ENCODE data around the gene PSMD11.
"Not testable (repeated sequence)": the region's sequence is repeated elsewhere in the genome, so short reads cannot be mapped to it uniquely, and the experiment has no call there.

The PSMD11 gene

DNA sequence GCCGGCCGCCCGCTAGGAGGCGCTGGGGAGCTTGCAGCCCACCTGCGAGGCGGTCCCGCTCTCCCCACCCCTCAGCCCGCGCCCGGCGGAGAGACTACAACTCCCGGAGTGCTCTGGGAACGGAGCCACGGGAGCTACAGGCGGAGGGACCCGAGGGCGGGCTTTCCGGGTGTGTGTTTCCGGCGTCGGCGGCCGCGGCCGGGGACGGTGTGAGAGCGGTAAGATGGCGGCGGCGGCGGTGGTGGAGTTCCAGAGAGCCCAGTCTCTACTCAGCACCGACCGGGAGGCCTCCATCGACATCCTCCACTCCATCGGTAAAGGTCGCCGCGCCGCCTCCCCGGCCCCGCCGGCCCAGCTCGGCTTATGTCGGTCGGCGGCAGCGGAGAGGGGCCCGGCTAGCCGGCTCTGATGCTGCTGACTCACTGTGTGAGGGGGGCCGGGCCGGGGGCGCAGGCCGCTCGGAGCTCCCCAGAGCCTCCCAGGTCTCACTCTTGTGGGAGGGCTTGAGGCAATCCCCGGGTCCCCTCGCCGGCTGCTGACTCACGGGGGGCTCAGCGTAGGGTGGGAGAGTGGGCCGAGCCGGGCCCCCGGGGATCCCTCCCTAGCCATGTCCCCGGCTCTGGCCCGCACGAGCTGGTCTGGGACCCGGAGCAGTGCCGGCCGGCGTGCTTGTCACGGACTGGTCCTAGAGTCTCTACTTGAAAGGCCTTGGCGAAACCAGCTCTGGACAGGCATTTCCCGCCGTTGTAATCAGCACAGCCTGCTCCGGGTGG, at the start of gene PSMD11:
Gene PSMD11, plus strand, starts transcription at position 210 of the 773 bp plus-strand sequence. Its CDS starts 14 bp downstream, at position 224.
- DNase-seq = peak; percentile 93 to 99 (median 98)
- intact Hi-C loops (cut with DNase I) = loop anchor here (10.0 kb wide), 2 partner anchors 90 to 190 kb away; partner anchors contain the start of gene ZNF207

- no peak for DNase-seq
- intact Hi-C loops (cut with DNase I) = no loop called here
Measured at GRCh38 chr17:32396343-32396742, 48.0 kb upstream of the PSMD11 start.

DNA sequence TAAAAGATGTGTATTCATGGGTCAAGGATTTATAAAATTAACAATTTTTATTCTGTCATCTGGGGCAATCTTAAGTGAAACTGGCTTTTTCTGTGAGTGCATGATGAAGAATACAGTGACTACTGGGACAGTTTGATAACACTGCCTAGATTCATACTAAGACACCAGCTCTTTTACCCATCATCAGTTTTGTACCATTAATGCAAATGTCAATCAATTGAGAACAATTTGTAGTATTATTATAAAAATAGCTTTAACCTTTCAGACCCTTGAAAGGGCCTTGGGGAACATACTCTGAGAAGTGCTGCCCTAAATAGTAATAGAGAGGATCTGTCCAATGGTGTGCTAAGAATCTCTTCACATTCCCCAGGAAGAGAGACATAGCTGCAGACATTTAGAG, 45.4 kb upstream of the PSMD11 start:
- no peak for DNase-seq
- intact Hi-C loops (cut with DNase I) = no loop called here

- DNase-seq; intact Hi-C loops (cut with DNase I): not testable (repeated sequence)
Measured at GRCh38 chr17:32410085-32410484, 34.2 kb upstream of the PSMD11 start.

- DNase-seq = no peak
- intact Hi-C loops (cut with DNase I) = no loop called here
Measured at GRCh38 chr17:32426894-32427293, 17.4 kb upstream of the PSMD11 start.

DNA sequence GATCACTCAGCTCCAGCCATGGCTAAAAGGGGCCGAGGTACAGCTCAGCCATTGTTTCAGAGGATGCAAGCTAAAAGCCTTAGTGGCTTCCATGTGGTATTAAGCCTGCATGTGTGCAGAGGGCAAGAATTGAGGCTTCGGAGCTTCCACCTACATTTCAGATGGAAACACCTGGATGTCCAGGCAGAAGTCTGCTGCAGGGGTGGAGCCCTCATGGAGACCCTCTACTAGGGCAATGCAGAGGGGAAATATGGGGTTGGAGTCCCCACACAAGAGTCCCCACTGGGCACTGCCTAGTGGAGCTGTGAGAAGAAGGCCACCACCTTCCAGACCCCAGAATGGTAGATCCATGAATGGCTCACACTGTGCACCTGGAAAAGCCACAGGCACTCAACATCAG, 14.7 kb upstream of the PSMD11 start:
- no peak for DNase-seq
- intact Hi-C loops (cut with DNase I) = no loop called here

DNA sequence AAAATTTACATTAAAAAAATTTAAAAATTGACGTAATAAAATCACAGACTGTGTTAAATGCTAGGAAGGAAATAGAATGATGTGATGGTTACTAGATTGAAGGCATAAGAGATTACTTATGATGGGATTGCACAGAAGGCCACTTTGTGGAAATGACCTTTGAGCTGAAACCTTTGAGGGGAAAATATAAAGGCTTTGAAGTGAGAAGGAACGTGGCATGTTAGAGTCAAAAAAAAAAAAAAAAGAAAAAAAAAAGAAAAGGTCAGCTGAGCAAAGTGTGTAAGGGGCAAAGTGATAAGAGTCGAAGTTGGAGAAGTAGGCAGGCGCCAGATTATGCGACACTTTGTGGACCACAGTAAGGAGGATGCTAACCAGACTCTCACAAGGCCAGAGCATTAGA, 3.6 kb upstream of the PSMD11 start:
- DNase-seq = no peak
- intact Hi-C loops (cut with DNase I) = loop anchor here (10.0 kb wide), 2 partner anchors 86 to 186 kb away; partner anchors contain the start of gene ZNF207

GRCh38 chr17:32441886-32442285, 2.4 kb upstream of the PSMD11 start:
- intact Hi-C loops (cut with DNase I) = loop anchor here (10.0 kb wide), 2 partner anchors 87 to 187 kb away; partner anchors contain the start of gene ZNF207
- DNase-seq = no peak

DNA sequence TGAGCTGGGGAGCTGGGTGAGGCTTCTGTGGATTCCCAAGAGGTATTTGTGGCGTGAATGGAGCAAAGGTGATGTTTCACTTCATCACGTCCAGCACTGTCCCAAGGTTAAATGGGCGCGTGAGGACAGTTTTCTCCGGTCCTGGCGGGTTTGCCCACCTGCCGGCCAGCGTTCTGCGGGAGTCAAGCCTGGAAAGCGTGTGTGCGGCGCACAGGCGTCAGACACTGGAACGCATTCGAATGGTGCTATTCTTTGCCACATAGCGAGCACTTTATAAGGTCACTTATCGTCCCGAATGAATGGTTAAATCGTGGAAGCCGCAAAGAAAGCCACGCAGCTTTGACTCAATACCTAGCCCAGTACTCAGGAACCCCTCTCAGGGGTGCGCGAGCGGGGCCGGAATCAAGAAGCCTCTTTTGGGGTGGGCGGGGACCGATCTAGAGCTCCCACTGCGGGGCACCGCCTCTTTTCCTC, 446 bp upstream of the PSMD11 start:
- DNase-seq = peak in 4 of 42 donors; percentile 3 to 15 (median 10)
- intact Hi-C loops (cut with DNase I) = loop anchor here (10.0 kb wide), 2 partner anchors 89 to 189 kb away; partner anchors contain the start of gene ZNF207

DNA sequence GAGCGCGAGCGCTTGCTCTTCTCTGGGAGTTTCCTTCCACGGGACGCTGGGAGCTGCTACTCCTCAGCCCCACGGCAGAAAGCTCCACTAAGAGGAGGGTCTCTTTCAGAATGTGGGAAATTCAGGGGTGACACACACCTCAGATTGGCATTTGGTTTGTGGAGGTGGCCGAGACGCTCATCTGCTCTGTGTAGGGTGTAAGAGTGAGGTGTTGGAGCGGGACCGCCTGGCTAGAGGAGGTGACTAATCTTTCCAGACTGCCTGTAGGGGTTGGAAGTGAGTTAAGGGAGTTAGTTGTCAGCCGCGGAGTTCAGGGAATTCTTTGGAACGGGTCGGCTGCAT, 735 bp downstream of the PSMD11 start:
- DNase-seq = peak in 29 of 42 donors; percentile 13 to 71 (median 43)
- intact Hi-C loops (cut with DNase I) = loop anchor here (10.0 kb wide), 2 partner anchors 90 to 190 kb away; partner anchors contain the start of gene ZNF207

GRCh38 chr17:32445497-32445896, 1.2 kb downstream of the PSMD11 start:
- DNase-seq = no peak
- intact Hi-C loops (cut with DNase I) = loop anchor here (10.0 kb wide), 2 partner anchors 91 to 191 kb away; partner anchors contain the start of gene ZNF207

DNA sequence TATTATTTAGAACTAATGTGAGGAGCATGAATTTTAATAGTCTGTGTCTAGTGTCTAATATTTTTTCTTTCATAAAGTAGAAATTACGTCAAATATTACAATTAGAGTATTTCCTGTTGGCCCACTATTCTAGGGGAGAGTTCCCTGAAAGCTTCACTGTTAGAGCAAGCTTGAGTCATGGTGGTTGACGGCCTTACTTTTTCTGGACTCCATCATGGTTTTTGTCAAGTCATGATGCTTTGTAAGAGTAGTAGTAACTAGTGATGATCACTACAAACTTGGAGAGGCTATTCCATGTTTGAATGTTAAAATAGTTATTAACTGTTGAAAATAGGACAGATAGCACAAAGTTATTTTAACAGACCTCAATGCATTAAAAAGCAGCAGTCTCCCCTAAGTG, 1.7 kb downstream of the PSMD11 start:
- no peak for DNase-seq
- intact Hi-C loops (cut with DNase I) = loop anchor here (10.0 kb wide), 2 partner anchors 91 to 191 kb away; partner anchors contain the start of gene ZNF207

DNA sequence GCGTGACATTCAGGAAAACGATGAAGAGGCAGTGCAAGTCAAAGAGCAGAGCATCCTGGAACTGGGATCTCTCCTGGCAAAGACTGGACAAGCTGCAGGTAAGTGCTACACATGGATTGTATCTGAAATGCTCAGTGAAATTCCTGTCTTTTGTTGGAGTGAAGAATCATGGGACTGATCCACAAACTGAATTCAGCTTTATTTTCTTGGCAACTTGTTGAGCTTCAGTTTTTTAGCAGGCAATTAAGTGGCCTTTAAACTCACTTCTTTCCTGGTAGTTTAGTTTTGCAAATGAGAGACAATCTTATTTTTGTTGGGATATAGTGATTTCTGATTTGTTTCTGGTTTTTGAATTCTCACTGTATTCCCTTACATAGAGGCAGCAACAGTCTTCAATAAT, 2.6 kb downstream of the PSMD11 start:
- intact Hi-C loops (cut with DNase I) = loop anchor here (10.0 kb wide), 2 partner anchors 92 to 192 kb away; partner anchors contain the start of gene ZNF207
- no peak for DNase-seq

DNA sequence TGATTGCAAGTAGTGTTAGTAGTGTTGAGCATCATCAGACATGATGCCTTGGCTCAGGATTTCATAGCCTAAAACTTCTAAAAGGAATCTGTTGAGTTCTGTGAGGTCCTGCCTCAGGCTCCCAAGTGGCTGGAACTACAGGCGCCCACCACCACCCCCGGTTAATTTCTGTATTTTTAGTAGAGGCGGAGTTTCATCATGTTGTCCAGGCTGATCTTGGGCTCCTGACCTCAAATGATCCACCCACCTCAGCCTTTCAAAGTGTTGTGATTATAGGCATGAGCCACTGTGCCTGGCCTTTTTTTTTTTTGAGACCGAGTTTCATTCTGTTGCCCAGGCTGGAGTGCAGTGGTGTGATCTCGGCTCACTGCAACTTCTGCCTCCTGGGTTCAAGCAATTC, 5.7 kb downstream of the PSMD11 start:
- DNase-seq = no peak
- intact Hi-C loops (cut with DNase I) = loop anchor here (10.0 kb wide), 2 partner anchors 95 to 195 kb away; partner anchors contain the start of gene ZNF207

- DNase-seq; intact Hi-C loops (cut with DNase I): not testable (repeated sequence)
Measured at GRCh38 chr17:32450379-32450778, 6.1 kb downstream of the PSMD11 start.

DNA sequence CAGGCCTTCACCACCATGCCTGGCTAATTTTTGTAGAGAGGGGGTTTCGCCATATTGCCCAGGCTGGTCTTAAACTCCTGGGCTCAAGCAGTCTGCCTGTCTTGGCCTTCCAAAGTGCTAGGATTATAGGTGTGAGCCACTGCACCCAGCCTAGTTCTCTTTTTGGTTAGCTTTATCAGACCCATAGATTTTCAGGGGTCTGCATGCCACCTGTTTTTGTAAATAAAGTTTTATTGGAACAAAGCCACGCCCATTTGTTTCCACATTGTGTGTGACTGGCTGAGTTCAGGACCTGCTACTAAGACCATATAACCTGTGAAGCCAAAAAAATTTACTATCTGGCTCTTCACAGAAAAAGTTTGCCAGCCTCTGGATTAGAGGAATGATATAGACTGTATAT, 7.6 kb downstream of the PSMD11 start:
- no peak for DNase-seq
- intact Hi-C loops (cut with DNase I) = no loop called here

DNA sequence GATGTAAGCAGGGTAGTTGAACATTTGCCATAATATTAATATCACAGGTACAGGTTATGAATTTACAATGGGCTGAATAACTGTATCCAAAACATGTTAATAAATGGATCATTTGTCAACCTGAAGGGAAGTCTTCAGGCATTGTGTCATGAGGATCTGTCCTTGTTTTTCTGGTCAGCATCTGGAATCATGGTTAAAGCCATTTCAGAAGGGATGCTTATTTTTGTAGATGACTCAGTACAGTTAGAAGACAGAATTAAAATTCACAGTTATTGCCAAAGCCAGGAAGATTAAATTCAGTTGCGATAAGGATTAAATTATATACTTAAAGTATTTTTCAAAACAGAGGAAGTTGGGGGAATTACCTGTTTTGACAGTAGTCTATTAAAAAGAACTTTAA, 8.0 kb downstream of the PSMD11 start:
- DNase-seq = no peak
- intact Hi-C loops (cut with DNase I) = no loop called here

DNA sequence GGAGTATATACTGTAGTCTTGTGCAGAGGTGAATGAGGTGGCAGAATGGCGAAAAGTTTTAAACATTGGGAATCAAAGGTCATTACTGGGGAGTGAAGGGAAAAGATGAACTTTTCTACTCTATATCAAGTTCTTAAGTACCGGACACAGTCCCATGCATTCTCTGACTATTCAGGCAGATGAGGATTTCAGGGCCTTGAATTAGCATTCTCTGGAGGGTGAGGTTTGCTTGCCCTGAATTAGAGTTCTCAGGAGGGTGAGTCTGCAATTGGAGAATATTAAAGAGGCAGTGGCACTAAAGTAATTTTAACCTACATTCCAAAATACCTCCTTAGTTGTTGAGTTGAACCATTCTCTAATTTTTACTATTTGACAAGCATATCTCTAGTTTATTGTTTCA, 9.1 kb downstream of the PSMD11 start:
- DNase-seq = no peak
- intact Hi-C loops (cut with DNase I) = no loop called here

- no peak for DNase-seq
- intact Hi-C loops (cut with DNase I) = no loop called here
Measured at GRCh38 chr17:32458371-32458770, 14.1 kb downstream of the PSMD11 start.

- intact Hi-C loops (cut with DNase I) = no loop called here
- DNase-seq = no peak
Measured at GRCh38 chr17:32460054-32460453, 15.7 kb downstream of the PSMD11 start.

DNA sequence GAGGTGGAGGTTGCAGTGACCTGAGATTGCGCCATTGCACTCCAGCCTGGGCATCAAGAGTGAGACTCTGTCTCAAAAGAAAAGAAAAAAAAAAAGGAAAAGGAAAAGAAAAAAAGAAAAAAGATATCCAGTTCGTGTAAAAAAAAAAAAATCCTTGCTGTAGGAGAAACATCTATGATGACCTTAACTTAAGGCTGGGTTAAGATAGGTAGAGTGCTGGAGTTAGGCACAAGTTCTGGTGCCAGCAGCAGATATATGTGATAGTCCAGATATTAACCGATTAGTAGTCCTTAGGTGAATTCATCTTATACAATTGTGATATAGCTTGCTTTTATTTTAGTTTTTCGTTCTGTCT, 17.2 kb downstream of the PSMD11 start:
- intact Hi-C loops (cut with DNase I) = no loop called here
- no peak for DNase-seq

Measured in head of caudate nucleus (tissue), 42 donors.